Neuronal stem cell (in vitro differentiated cells): ENCODE results near the gene ACAA2.

Experiments used
- DNase-seq: peaks from one replicate; pipeline ENCODE4 v3.0.0-alpha.2; 2013; ENCODE audit warnings: low spot score
- H2AFZ ChIP-seq: one replicate; pipeline ENCODE4 v1.6.1; 2013; ENCODE audit warnings: mild to moderate bottlenecking, low read length, inconsistent platforms
- H2AK5ac ChIP-seq: 2 replicates; pipeline ENCODE4 v1.6.1; 2013; ENCODE audit warnings: low read depth, mild to moderate bottlenecking, inconsistent platforms, low read length, moderate library complexity, mixed read lengths
- H2BK120ac ChIP-seq: 2 replicates; pipeline ENCODE4 v1.6.1; 2013; ENCODE audit warnings: low read depth, mild to moderate bottlenecking, inconsistent platforms, low read length, moderate library complexity, mixed read lengths
- H2BK12ac ChIP-seq: one replicate; pipeline ENCODE4 v1.6.1; 2013; ENCODE audit warnings: low read length, inconsistent platforms
- H2BK15ac ChIP-seq: 2 replicates; pipeline ENCODE4 v1.6.1; 2013; ENCODE audit warnings: mild to moderate bottlenecking, low read length, inconsistent platforms, mixed read lengths
- H2BK5ac ChIP-seq: one replicate; pipeline ENCODE4 v1.6.1; 2013; ENCODE audit warnings: inconsistent platforms, mild to moderate bottlenecking, low read length, moderate library complexity
- H3K14ac ChIP-seq: one replicate; pipeline ENCODE4 v1.6.1; 2013; ENCODE audit warnings: low read length, inconsistent platforms
- H3K18ac ChIP-seq: 2 replicates; pipeline ENCODE4 v1.6.1; 2013; ENCODE audit warnings: low read length, inconsistent platforms
- H3K23ac ChIP-seq: 2 replicates; pipeline ENCODE4 v1.6.1; 2013; ENCODE audit warnings: low read depth, mild to moderate bottlenecking, mixed read lengths, low read length, inconsistent platforms; ENCODE audit not compliant: poor library complexity
- H3K27ac ChIP-seq: replicated peaks from 3 replicates; pipeline ENCODE4 v1.5.1; 2013; ENCODE audit warnings: low read length, inconsistent platforms
- H3K27me3 ChIP-seq, 3 experiments: 2 replicates each; pipeline ENCODE4 v1.6.1; 2013; ENCODE audit warnings: low read length in 3 of 3, mild to moderate bottlenecking in 2 of 3, inconsistent platforms in 1 of 3, low read depth in 1 of 3, mixed read lengths in 1 of 3, moderate library complexity in 1 of 3; ENCODE audit not compliant: control insufficient read depth in 3 of 3, insufficient read depth in 3 of 3
- H3K36me3 ChIP-seq, 2 donors: replicated peaks in 1 of 2; 2 replicates each; pipeline ENCODE4 v1.6.1; 2013; ENCODE audit warnings: low read length in 2 of 2; ENCODE audit not compliant: control insufficient read depth in 2 of 2, insufficient read depth in 2 of 2
- H3K4ac ChIP-seq: 2 replicates; pipeline ENCODE4 v1.6.1; 2013; ENCODE audit warnings: inconsistent platforms, mild to moderate bottlenecking, low read length, moderate library complexity
- H3K4me1 ChIP-seq, 2 donors: 1 replicate in 1 of 2; 2 replicates in 1 of 2; pipeline ENCODE4 v1.6.1; 2013; ENCODE audit warnings: low read length in 2 of 2, low read depth in 1 of 2; ENCODE audit not compliant: control insufficient read depth in 2 of 2, insufficient read depth in 1 of 2
- H3K4me2 ChIP-seq: one replicate; pipeline ENCODE4 v1.6.1; 2013; ENCODE audit warnings: mild to moderate bottlenecking, low read length, inconsistent platforms; ENCODE audit not compliant: insufficient read depth, poor library complexity, severe bottlenecking
- H3K4me3 ChIP-seq, 2 donors: 2 replicates each; pipeline ENCODE4 v1.5.1; 2013; ENCODE audit warnings: low read length in 2 of 2, mild to moderate bottlenecking in 2 of 2, inconsistent platforms in 1 of 2, moderate library complexity in 1 of 2
- H3K79me1 ChIP-seq: one replicate; pipeline ENCODE4 v1.6.1; 2013; ENCODE audit warnings: low read depth, mild to moderate bottlenecking, inconsistent platforms, low read length, moderate library complexity
- H3K9ac ChIP-seq: one replicate; pipeline ENCODE4 v1.6.1; 2013; ENCODE audit warnings: mild to moderate bottlenecking, low read depth, low read length, inconsistent platforms; ENCODE audit not compliant: poor library complexity
- H3K9me3 ChIP-seq, 2 donors: replicated peaks in 1 of 2; 2 replicates each; pipeline versions ENCODE3 to v1.6.1; 2013; ENCODE audit warnings: low read length in 2 of 2, mild to moderate bottlenecking in 2 of 2, inconsistent platforms in 1 of 2, low read depth in 1 of 2, mixed read lengths in 1 of 2, moderate library complexity in 1 of 2; ENCODE audit not compliant: control insufficient read depth in 2 of 2, insufficient read depth in 1 of 2
- H4K8ac ChIP-seq: one replicate; pipeline ENCODE4 v1.6.1; 2013; ENCODE audit warnings: low read depth, mild to moderate bottlenecking, inconsistent platforms, low read length, moderate library complexity
- H4K91ac ChIP-seq: one replicate; pipeline ENCODE4 v1.6.1; 2013; ENCODE audit warnings: low read length, low read depth, mild to moderate bottlenecking, inconsistent platforms; ENCODE audit not compliant: poor library complexity
- WGBS, 2 donors: extraction: QIAGEN DNeasy Blood & Tissue Kit; methylation state at CpG; one replicate each; pipeline ENCODE4 v1.1.7; 2013; ENCODE audit warnings: missing lambda C conversion rate in 2 of 2, mixed read lengths in 1 of 2; ENCODE audit not compliant: insufficient read length in 2 of 2, insufficient replicate concordance in 1 of 2; ENCODE audit errors: extremely low coverage in 2 of 2; 5-methylcytosine and 5-hydroxymethylcytosine counted together

Gene ACAA2

DNA sequence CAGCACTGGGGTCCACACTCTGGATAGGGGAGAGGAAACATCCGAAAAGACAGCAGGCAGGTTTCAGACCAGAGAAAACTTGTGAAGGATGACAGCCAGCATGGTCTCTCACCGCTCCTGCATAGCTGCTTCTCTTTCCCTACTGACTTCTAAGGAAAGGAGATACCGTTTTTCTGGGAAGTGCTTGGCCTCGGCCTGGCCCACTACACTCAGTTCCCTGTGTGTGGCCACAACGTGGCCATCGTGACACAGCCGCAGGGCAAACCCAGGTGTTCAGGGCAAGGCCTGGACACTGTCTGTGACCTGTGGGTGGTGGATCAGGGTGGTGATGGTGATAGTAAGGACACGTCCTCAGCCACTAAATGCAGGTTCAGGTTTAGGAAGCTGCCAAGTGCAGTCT lies 34.2 kb upstream of the ACAA2 start:
- peak overlapping the region; percentile 0 for H3K23ac ChIP-seq
- no peaks in the 10 kb centered on the region for H3K79me1 ChIP-seq
- H3K18ac ChIP-seq = peak overlapping the region; percentile 32
- no peak overlapping the region for H2AK5ac ChIP-seq
- H2BK120ac ChIP-seq = no peak overlapping the region
- H3K27me3 ChIP-seq = peaks cover 0 to 24% (median 0%) of the 10 kb centered on the region in 3 experiments
- no peak overlapping the region for H3K27ac ChIP-seq
- no CpG with 5 or more reads among the region's 8 CpGs for WGBS, 2 donors
- H4K8ac ChIP-seq = no peak overlapping the region
- H3K4me1 ChIP-seq = peaks cover 3 to 28% of the 10 kb centered on the region in 2 donors
- no peak overlapping the region for H2BK12ac ChIP-seq
- no peaks in the 10 kb centered on the region for H3K9me3 ChIP-seq
- no peak overlapping the region for H3K9ac ChIP-seq
- H3K4me3 ChIP-seq = no peak overlapping the region
- no peak overlapping the region for H4K91ac ChIP-seq
- no peak overlapping the region for H3K4me2 ChIP-seq
- H2BK15ac ChIP-seq = no peak overlapping the region
- no peak overlapping the region for H2BK5ac ChIP-seq
- no peak overlapping the region for H3K14ac ChIP-seq
- H3K36me3 ChIP-seq = no peaks in the 10 kb centered on the region
- H3K4ac ChIP-seq = no peak overlapping the region
- DNase-seq = no peak
- no peak overlapping the region for H2AFZ ChIP-seq

DNA sequence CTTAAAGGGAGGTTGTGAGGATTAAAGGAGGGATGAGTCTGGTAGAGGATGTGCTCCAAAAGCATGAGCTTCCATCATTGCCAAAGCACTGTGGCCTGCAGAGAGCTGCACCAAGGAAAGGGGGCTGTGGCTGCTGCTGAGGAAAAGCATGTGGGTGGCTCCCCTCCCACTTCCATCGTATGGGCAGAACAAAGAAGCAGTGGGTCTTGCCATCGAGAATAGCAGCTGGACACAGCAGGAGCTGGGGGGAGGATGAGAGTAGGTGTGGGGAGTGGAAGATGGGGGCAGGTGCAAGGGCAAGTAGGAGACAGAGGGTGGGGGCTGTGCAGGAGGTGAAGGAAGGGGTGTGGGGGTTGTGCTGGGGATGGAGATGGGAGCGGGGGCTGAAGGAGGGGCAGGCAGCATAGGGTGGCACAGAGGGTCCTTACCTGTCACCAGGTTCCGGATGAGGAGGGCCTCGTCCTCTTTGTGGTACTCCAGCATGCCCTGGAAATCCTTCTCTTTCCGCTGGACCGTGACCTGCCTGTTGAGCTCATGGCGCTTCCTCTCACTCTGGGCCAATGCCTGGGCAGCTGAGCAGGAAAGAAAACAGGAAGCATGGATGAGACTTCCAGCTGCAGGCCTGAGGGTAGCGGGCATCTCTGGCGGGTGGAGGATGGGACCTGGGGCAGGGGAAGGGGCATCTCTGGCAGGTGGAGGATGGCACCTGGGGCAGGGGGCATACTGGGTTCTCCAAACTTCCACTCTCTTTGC lies 33.6 kb upstream of the ACAA2 start:
- Histone ChIP-seq H2BK12ac (no peak overlapping the region), H2BK5ac (no peak overlapping the region), H3K4ac (no peak overlapping the region), H3K23ac (no peak overlapping the region), H3K4me3 (no peak overlapping the region), H3K9me3 (no peaks in the 10 kb centered on the region), H3K4me1 (peaks cover 3 to 28% of the 10 kb centered on the region in 2 donors), H3K79me1 (no peaks in the 10 kb centered on the region), H3K18ac (no peak overlapping the region), H2BK15ac (no peak overlapping the region), H2AFZ (no peak overlapping the region), H2BK120ac (no peak overlapping the region), H3K14ac (no peak overlapping the region), H3K27ac (no peak overlapping the region), H3K27me3 (peaks cover 0 to 21% (median 0%) of the 10 kb centered on the region in 3 experiments), H3K4me2 (no peak overlapping the region), H3K9ac (no peak overlapping the region), H2AK5ac (peak overlapping the region; percentile 36), H4K91ac (no peak overlapping the region), H4K8ac (no peak overlapping the region), H3K36me3 (no peaks in the 10 kb centered on the region)
- WGBS, 2 donors = no CpG with 5 or more reads among the region's 10 CpGs
- no peak for DNase-seq

GRCh38 chr18:49846361-49846662 lies 33.0 kb upstream of the ACAA2 start:
- H2AK5ac ChIP-seq = no peak overlapping the region
- WGBS, 2 donors = no CpG with 5 or more reads among the region's 5 CpGs
- no peak overlapping the region for H3K9ac ChIP-seq
- no peak overlapping the region for H3K27ac ChIP-seq
- peaks cover 3 to 30% of the 10 kb centered on the region in 2 donors for H3K4me1 ChIP-seq
- H3K18ac ChIP-seq = peak overlapping the region; percentile 30
- H2BK5ac ChIP-seq = no peak overlapping the region
- no peaks in the 10 kb centered on the region for H3K9me3 ChIP-seq
- no peak overlapping the region for H2AFZ ChIP-seq
- H3K4me2 ChIP-seq = no peak overlapping the region
- no peak overlapping the region for H4K8ac ChIP-seq
- H3K79me1 ChIP-seq = no peaks in the 10 kb centered on the region
- H2BK15ac ChIP-seq = no peak overlapping the region
- H4K91ac ChIP-seq = no peak overlapping the region
- H2BK12ac ChIP-seq = no peak overlapping the region
- no peaks in the 10 kb centered on the region for H3K36me3 ChIP-seq
- H3K4ac ChIP-seq = no peak overlapping the region
- DNase-seq = no peak
- H2BK120ac ChIP-seq = no peak overlapping the region
- no peak overlapping the region for H3K14ac ChIP-seq
- H3K23ac ChIP-seq = no peak overlapping the region
- no peak overlapping the region for H3K4me3 ChIP-seq
- H3K27me3 ChIP-seq = peaks cover 0 to 21% (median 0%) of the 10 kb centered on the region in 3 experiments

DNA sequence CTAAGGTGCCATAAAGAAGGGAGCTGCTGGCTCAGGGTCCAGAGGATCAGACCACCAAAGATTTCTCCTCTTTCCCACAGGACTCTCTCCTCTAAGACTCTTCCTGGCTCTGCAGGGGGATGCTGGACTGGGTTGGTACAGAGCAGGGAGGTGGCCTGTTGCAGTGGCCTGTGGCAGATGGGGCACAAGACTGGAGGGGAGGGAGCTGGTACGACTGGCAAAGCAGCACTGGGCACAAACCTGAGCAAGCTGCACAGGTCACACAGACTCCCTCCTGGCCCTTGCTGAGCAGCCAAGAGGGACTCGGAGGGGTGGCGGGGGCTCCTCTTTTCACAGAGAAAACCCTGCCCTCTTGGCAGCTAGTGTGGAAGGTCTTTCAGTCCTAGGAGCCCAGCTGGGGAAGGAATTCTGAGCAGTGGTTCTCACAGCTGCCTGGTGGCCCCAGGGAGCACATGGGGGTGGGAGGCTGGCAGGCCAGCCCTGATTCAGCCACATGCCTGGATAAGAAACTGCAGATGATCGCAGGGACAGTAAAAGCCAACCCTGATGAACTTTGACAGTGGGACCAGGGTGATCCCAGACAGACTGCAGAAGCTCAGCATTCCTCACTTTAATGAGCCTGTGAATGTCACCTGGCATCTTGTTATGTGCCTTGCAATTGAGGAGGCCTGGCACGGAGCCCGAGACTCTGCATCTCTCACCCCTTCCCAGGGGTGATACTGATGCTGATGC lies 32.5 kb upstream of the ACAA2 start:
- no peak overlapping the region for H3K4ac ChIP-seq
- no CpG with 5 or more reads among the region's 6 CpGs for WGBS, 2 donors
- no peak overlapping the region for H3K4me2 ChIP-seq
- H3K79me1 ChIP-seq = no peaks in the 10 kb centered on the region
- H3K18ac ChIP-seq = peak overlapping the region; percentile 45
- no peak overlapping the region for H2BK15ac ChIP-seq
- H2AFZ ChIP-seq = no peak overlapping the region
- H3K4me1 ChIP-seq = peaks cover 3 to 30% of the 10 kb centered on the region in 2 donors
- no peak overlapping the region for H3K4me3 ChIP-seq
- H2BK12ac ChIP-seq = no peak overlapping the region
- H2AK5ac ChIP-seq = no peak overlapping the region
- H3K14ac ChIP-seq = no peak overlapping the region
- no peak overlapping the region for H3K23ac ChIP-seq
- no peak overlapping the region for H4K8ac ChIP-seq
- no peak overlapping the region for H4K91ac ChIP-seq
- peaks cover 0 to 21% (median 0%) of the 10 kb centered on the region in 3 experiments for H3K27me3 ChIP-seq
- H2BK5ac ChIP-seq = no peak overlapping the region
- H3K27ac ChIP-seq = no peak overlapping the region
- H3K36me3 ChIP-seq = no peaks in the 10 kb centered on the region
- no peaks in the 10 kb centered on the region for H3K9me3 ChIP-seq
- no peak for DNase-seq
- no peak overlapping the region for H3K9ac ChIP-seq
- H2BK120ac ChIP-seq = no peak overlapping the region
